COR-L47 (cell line): Measurements from ENCODE around the gene RHOG.
A peak's percentile ranks its signal among the peaks of the same experiment; 100 is the strongest.

Source experiments
- DNase-seq: peaks from one replicate; lab custom pipeline; 2025; lab: John Stamatoyannopoulos, UW

The RHOG gene

GRCh38 chr11:3859373-3859881 is 18.7 kb upstream of the RHOG start:
- no peak for DNase-seq

GRCh38 chr11:3857628-3858027 is 16.9 kb upstream of the RHOG start:
- DNase-seq: no peak

GRCh38 chr11:3856856-3857553 is 16.2 kb upstream of the RHOG start:
- DNase-seq: no peak

GRCh38 chr11:3855808-3856491 is 15.2 kb upstream of the RHOG start:
- DNase-seq: no peak

- peak; percentile 93 for DNase-seq
Measured at GRCh38 chr11:3854977-3855807, 14.4 kb upstream of the RHOG start, which contains the start of gene STIM1. TSS of gene STIM1 (plus strand) at chr11:3855664. CDS start at chr11:3856271, 607 bp downstream.

- DNase-seq: no peak
Measured at GRCh38 chr11:3854660-3854976, 13.9 kb upstream of the RHOG start.

- DNase-seq: no peak
Measured at GRCh38 chr11:3853899-3854659, 13.3 kb upstream of the RHOG start.

GRCh38 chr11:3853545-3853842 is 12.7 kb upstream of the RHOG start:
- no peak for DNase-seq

- peak; percentile 40 for DNase-seq
Measured at GRCh38 chr11:3849297-3849874, 8.6 kb upstream of the RHOG start.

- DNase-seq: no peak
Measured at GRCh38 chr11:3845670-3846069, 4.9 kb upstream of the RHOG start.

GRCh38 chr11:3845246-3845645 is 4.5 kb upstream of the RHOG start:
- no peak for DNase-seq

GRCh38 chr11:3843326-3843725 is 2.6 kb upstream of the RHOG start:
- no peak for DNase-seq

- DNase-seq: peak; percentile 76
Measured at GRCh38 chr11:3841426-3842350, 929 bp upstream of the RHOG start.

- DNase-seq: peak; percentile 25
Measured at GRCh38 chr11:3840004-3840869, 522 bp downstream of the RHOG start.

- DNase-seq: no peak
Measured at GRCh38 chr11:3838504-3838903, 2.3 kb downstream of the RHOG start.

GRCh38 chr11:3837793-3838192 is 3.0 kb downstream of the RHOG start:
- DNase-seq: no peak

GRCh38 chr11:3836903-3837302 is 3.9 kb downstream of the RHOG start:
- no peak for DNase-seq

- DNase-seq: no peak
Measured at GRCh38 chr11:3835751-3836150, 5.0 kb downstream of the RHOG start.

- DNase-seq: no peak
Measured at GRCh38 chr11:3834664-3835461, 5.9 kb downstream of the RHOG start.
